ENCODE measurements around the gene NCAPD2. TPM values are rescaled to one million over a fixed set of nuclear protein-coding genes. Genes with fewer than 3 reads are reported as not detected.
A peak's percentile ranks its signal among the peaks of the same experiment; 100 is the strongest.

NCAPD2 gene
- total RNA-seq, 2 experiments from 2014 or later = 195 to 196 TPM

- DNase-seq = peak; percentile 96
- CTCF ChIA-PET = interaction anchor here (1.0 to 7.5 kb wide), 14 partner anchors 9 to 135 kb away, joined by 3 to 101 read pairs (median 4); partner anchors contain the start of genes CD27, TAPBPL and VAMP1
These were observed 32.3 kb upstream of the NCAPD2 start for GRCh38 chr12:6461401-6462233.

GRCh38 chr12:6462234-6462995, 31.5 kb upstream of the NCAPD2 start:
- Mint-ChIP-seq H3K4me3 (peak overlapping the region; percentile 76), H3K4me1 (ENCODE audit: low read depth) (peaks cover 84% of the 10 kb centered on the region), H3K36me3 (ENCODE audit: low read depth) (peaks cover 95% of the 10 kb centered on the region), H3K9me3 (no peaks in the 10 kb centered on the region), H3K27ac (peak overlapping the region; percentile 97), H3K27me3 (no peaks in the 10 kb centered on the region)
- intact Hi-C loops (cut with micrococcal nuclease) = loop anchor here (2.0 to 10.0 kb wide), 2 partner anchors 36 to 128 kb away; no protein-coding TSS in a partner anchor
- TF ChIP-seq, protein P1, sequence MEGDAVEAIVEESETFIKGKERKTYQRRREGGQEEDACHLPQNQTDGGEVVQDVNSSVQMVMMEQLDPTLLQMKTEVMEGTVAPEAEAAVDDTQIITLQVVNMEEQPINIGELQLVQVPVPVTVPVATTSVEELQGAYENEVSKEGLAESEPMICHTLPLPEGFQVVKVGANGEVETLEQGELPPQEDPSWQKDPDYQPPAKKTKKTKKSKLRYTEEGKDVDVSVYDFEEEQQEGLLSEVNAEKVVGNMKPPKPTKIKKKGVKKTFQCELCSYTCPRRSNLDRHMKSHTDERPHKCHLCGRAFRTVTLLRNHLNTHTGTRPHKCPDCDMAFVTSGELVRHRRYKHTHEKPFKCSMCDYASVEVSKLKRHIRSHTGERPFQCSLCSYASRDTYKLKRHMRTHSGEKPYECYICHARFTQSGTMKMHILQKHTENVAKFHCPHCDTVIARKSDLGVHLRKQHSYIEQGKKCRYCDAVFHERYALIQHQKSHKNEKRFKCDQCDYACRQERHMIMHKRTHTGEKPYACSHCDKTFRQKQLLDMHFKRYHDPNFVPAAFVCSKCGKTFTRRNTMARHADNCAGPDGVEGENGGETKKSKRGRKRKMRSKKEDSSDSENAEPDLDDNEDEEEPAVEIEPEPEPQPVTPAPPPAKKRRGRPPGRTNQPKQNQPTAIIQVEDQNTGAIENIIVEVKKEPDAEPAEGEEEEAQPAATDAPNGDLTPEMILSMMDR (IDR thresholded peaks at IDR 0.05) = no peak
- CTCF ChIA-PET = interaction anchor here (1.0 to 7.5 kb wide), 13 partner anchors 8 to 136 kb away, joined by 3 to 101 read pairs (median 5); partner anchors contain the start of genes TAPBPL and VAMP1
- DNase-seq (peak; percentile 67), ATAC-seq (peak; percentile 28)
- POLR2A ChIA-PET = interaction anchor here (0.9 to 14.3 kb wide), 14 partner anchors 7 to 126 kb away, joined by 3 to 267 read pairs (median 12); partner anchors contain the start of genes CD27, GAPDH, MRPL51 and TAPBPL

More at GRCh38 chr12:6461401-6462233, 32.3 kb upstream of the NCAPD2 start:
- H3K27me3 Mint-ChIP-seq = no peaks in the 10 kb centered on the region
- peak overlapping the region; percentile 97 for H3K27ac Mint-ChIP-seq
- H3K36me3 Mint-ChIP-seq (ENCODE audit: low read depth) = peaks cover 94% of the 10 kb centered on the region
- ATAC-seq = peak; percentile 81
- intact Hi-C loops (cut with micrococcal nuclease) = loop anchor here (2.0 to 10.0 kb wide), 2 partner anchors 35 to 127 kb away; no protein-coding TSS in a partner anchor
- H3K4me1 Mint-ChIP-seq (ENCODE audit: low read depth) = peaks cover 83% of the 10 kb centered on the region
- POLR2A ChIA-PET = interaction anchor here (0.9 to 14.3 kb wide), 16 partner anchors 8 to 143 kb away, joined by 3 to 267 read pairs (median 10); partner anchors contain the start of genes CD27, GAPDH, MRPL51 and TAPBPL
- H3K9me3 Mint-ChIP-seq = no peaks in the 10 kb centered on the region
- TF ChIP-seq, protein P1 (IDR thresholded peaks at IDR 0.05) = no peak
- peak overlapping the region; percentile 76 for H3K4me3 Mint-ChIP-seq

GRCh38 chr12:6463216-6463615, 30.7 kb upstream of the NCAPD2 start:
- Mint-ChIP-seq H3K4me1 (ENCODE audit: low read depth) (peaks cover 89% of the 10 kb centered on the region), H3K27me3 (no peaks in the 10 kb centered on the region), H3K9me3 (no peaks in the 10 kb centered on the region), H3K27ac (peak overlapping the region; percentile 97), H3K36me3 (ENCODE audit: low read depth) (peaks cover 96% of the 10 kb centered on the region), H3K4me3 (peak overlapping the region; percentile 76)
- ATAC-seq (peak; percentile 14), DNase-seq (peak; percentile 57)
- TF ChIP-seq, protein P1 (IDR thresholded peaks at IDR 0.05) = no peak
- ChIA-PET POLR2A (interaction anchor here (0.6 to 14.3 kb wide), 12 partner anchors 8 to 127 kb away, joined by 3 to 267 read pairs (median 4); partner anchors contain the start of genes CD27, GAPDH and TAPBPL), CTCF (interaction anchor here (0.9 to 7.5 kb wide), 8 partner anchors 11 to 140 kb away, joined by 3 to 101 read pairs (median 6); partner anchors contain the start of gene TAPBPL)
- intact Hi-C loops (cut with micrococcal nuclease) = loop anchor here (2.0 to 10.0 kb wide), 2 partner anchors 36 to 128 kb away; no protein-coding TSS in a partner anchor

DNA sequence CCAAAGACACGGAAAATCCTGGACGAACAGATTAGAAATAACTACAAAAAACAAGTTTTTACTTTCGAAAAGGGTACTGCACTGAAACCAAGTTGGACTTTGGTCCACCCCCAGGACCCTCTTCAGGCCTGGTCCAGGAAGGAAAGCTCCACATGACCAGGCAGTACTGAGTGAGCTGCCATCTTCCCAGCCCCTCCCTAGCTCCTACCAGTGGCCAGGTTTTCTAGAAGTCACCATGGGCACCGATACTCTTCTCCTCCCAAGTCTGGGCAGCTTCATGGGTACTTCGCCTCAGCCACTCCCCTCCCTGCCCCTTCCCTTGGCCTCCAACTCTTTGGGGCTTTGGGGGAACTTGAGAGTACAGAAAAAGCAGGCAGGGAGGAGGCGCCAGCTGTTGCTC, 30.0 kb upstream of the NCAPD2 start:
- DNase-seq = no peak
- Mint-ChIP-seq H3K9me3 (no peaks in the 10 kb centered on the region), H3K27ac (peak overlapping the region; percentile 97), H3K27me3 (no peaks in the 10 kb centered on the region), H3K4me1 (ENCODE audit: low read depth) (peaks cover 88% of the 10 kb centered on the region), H3K4me3 (peak overlapping the region; percentile 76), H3K36me3 (ENCODE audit: low read depth) (peaks cover 96% of the 10 kb centered on the region)
- TF ChIP-seq, protein P1 (IDR thresholded peaks at IDR 0.05) = no peak
- no peak for ATAC-seq
- intact Hi-C loops (cut with micrococcal nuclease) = loop anchor here (2.0 to 10.0 kb wide), 2 partner anchors 37 to 129 kb away; no protein-coding TSS in a partner anchor
- CTCF ChIA-PET = interaction anchor here (0.9 to 7.5 kb wide), 8 partner anchors 12 to 141 kb away, joined by 3 to 101 read pairs (median 6); partner anchors contain the start of gene TAPBPL
- POLR2A ChIA-PET = interaction anchor here (0.6 to 14.3 kb wide), 10 partner anchors 9 to 97 kb away, joined by 3 to 267 read pairs (median 4); partner anchors contain the start of genes CD27, GAPDH and TAPBPL

Measured in activated CD8-positive, alpha-beta T cell treated with anti-CD3 and anti-CD28 coated beads for 36 hours (primary cell).